ENCODE measurements around the gene IKBKG. TPM values are rescaled to one million over a fixed set of nuclear protein-coding genes. Genes with fewer than 3 reads are reported as not detected.
"Not testable (repeated sequence)": the region's sequence is repeated elsewhere in the genome, so short reads cannot be mapped to it uniquely, and the experiment has no call there.

The IKBKG gene
- polyA plus RNA-seq, 3 donors = 16.6 to 19.3 (median 19.3) TPM

GRCh38 chrX:154517101-154517781 is 30.2 kb upstream of the IKBKG start:
- no peak for DNase-seq

GRCh38 chrX:154519389-154519788 is 28.0 kb upstream of the IKBKG start:
- DNase-seq = no peak

GRCh38 chrX:154525606-154526490 is 21.6 kb upstream of the IKBKG start:
- no peak for DNase-seq

- DNase-seq = peak; percentile 77
These were observed 20.3 kb upstream of the IKBKG start for GRCh38 chrX:154526901-154527675.

- no peak for DNase-seq
These were observed 18.2 kb upstream of the IKBKG start for GRCh38 chrX:154529206-154529612.

- no peak for DNase-seq
These were observed 17.1 kb upstream of the IKBKG start for GRCh38 chrX:154530286-154530685.

- DNase-seq = no peak
These were observed 15.8 kb upstream of the IKBKG start for GRCh38 chrX:154531626-154532025.

GRCh38 chrX:154532690-154533089 is 14.7 kb upstream of the IKBKG start:
- no peak for DNase-seq

- peak; percentile 67 for DNase-seq
These were observed 12.7 kb upstream of the IKBKG start for GRCh38 chrX:154534526-154535322.

GRCh38 chrX:154535892-154536291 is 11.5 kb upstream of the IKBKG start:
- no peak for DNase-seq

GRCh38 chrX:154539077-154539476 is 8.3 kb upstream of the IKBKG start:
- no peak for DNase-seq

- not testable (repeated sequence) for DNase-seq
These were observed 7.1 kb upstream of the IKBKG start for GRCh38 chrX:154540365-154540764.

GRCh38 chrX:154540897-154541535 is 6.4 kb upstream of the IKBKG start:
- DNase-seq = no peak

GRCh38 chrX:154541589-154541895 is 5.9 kb upstream of the IKBKG start:
- no peak for DNase-seq

- DNase-seq = no peak
These were observed 5.3 kb upstream of the IKBKG start for GRCh38 chrX:154541896-154542722.

- no peak for DNase-seq
These were observed 4.5 kb upstream of the IKBKG start for GRCh38 chrX:154542723-154543424.

GRCh38 chrX:154545673-154546274 is 1.6 kb upstream of the IKBKG start:
- DNase-seq = no peak

- peak; percentile 42 for DNase-seq
These were observed 821 bp upstream of the IKBKG start, which contains the start of gene G6PD for GRCh38 chrX:154546354-154547244. Gene G6PD, minus strand, starts transcription at chrX:154546846. Its CDS starts 691 bp downstream, at chrX:154546155.
